HEK293 (cell line): ENCODE results near the gene PIK3CD.

Source experiments
- CTCF ChIA-PET: fragments of 350-600 bp; formaldehyde crosslinking; extraction: SDS; loops from one replicate; lab custom pipeline; 2021; ENCODE audit warnings: antibody characterized with exemption; lab: Yijun Ruan, JAX
- POLR2A ChIA-PET: fragments of 300-600 bp; formaldehyde crosslinking; extraction: SDS; loops from one replicate; lab custom pipeline; 2020; ENCODE audit warnings: antibody characterized with exemption, inconsistent platforms; lab: Yijun Ruan, JAX
- H3K27ac ChIP-seq: fragments of 200-500 bp; sonication (Bioruptor generic); 2 replicates; pipeline ENCODE4 v1.5.1; 2014; ENCODE audit warnings: low read depth, low read length, control low read depth, inconsistent platforms; ENCODE audit errors: extremely low read depth
- H3K36me3 ChIP-seq, 2 experiments: fragments of 200-500 bp in 1 of 2; sonication (Bioruptor generic) in 1 of 2; 1 replicate in 1 of 2; 2 replicates in 1 of 2; pipeline ENCODE4 v1.5.1; 2014 to 2017; ENCODE audit warnings: inconsistent platforms in 2 of 2, low read length in 2 of 2; ENCODE audit not compliant: control insufficient read depth in 2 of 2, insufficient read depth in 1 of 2
- H3K4me1 ChIP-seq: fragments of 200-500 bp; sonication (Bioruptor generic); 2 replicates; pipeline ENCODE4 v1.5.1; 2014; ENCODE audit warnings: mild to moderate bottlenecking, low read length, inconsistent platforms; ENCODE audit not compliant: control insufficient read depth, insufficient read depth
- H3K4me3 ChIP-seq: 2 replicates; pipeline ENCODE4 v1.5.1; 2011; ENCODE audit warnings: low read depth, mild to moderate bottlenecking, control low read depth, low read length, moderate library complexity
- H3K9me3 ChIP-seq: fragments of 200-500 bp; sonication (Bioruptor generic); 2 replicates; pipeline ENCODE4 v1.5.1; 2014; ENCODE audit warnings: low read depth, low read length, inconsistent platforms; ENCODE audit not compliant: control insufficient read depth, insufficient read depth
- HOXC10 ChIP-seq: sonication (generic); formaldehyde crosslinking; IDR thresholded peaks from 2 replicates; pipeline ENCODE4 v1.8.1; 2023; ENCODE audit warnings: mild to moderate bottlenecking, missing genetic modification reagents
- MEIS1 ChIP-seq: sonication (generic); formaldehyde crosslinking; IDR thresholded peaks from 2 replicates; pipeline ENCODE4 v1.8.1; 2022; ENCODE audit warnings: missing genetic modification reagents, mild to moderate bottlenecking, borderline replicate concordance
- MYNN ChIP-seq: fragments of 450-650 bp; formaldehyde crosslinking; IDR thresholded peaks from 2 replicates; pipeline ENCODE4 v1.5.1; 2016; ENCODE audit warnings: missing biosample characterization, missing genetic modification characterization, borderline replicate concordance
- OVOL3 ChIP-seq: fragments of 450-650 bp; formaldehyde crosslinking; IDR thresholded peaks from 2 replicates; pipeline ENCODE4 v1.5.1; 2016; ENCODE audit warnings: missing biosample characterization, missing genetic modification characterization
- PRDM1 ChIP-seq: fragments of 450-650 bp; formaldehyde crosslinking; IDR thresholded peaks from 2 replicates; pipeline ENCODE4; 2016; ENCODE audit warnings: missing biosample characterization, missing genetic modification characterization
- RBAK ChIP-seq: fragments of 450-650 bp; formaldehyde crosslinking; IDR thresholded peaks from 2 replicates; pipeline ENCODE4 v1.5.1; 2016; ENCODE audit warnings: missing biosample characterization, missing genetic modification characterization
- SCRT2 ChIP-seq: fragments of 450-650 bp; formaldehyde crosslinking; IDR thresholded peaks from 2 replicates; pipeline ENCODE4 v1.5.1; 2016; ENCODE audit warnings: missing biosample characterization, missing genetic modification characterization
- SETDB1 ChIP-seq: IDR thresholded peaks from one replicate; pipeline ENCODE4 v1.6.1; 2017; ENCODE audit warnings: mild to moderate bottlenecking, low read length, moderate library complexity, mixed read lengths; ENCODE audit not compliant: insufficient read length
- SP7 ChIP-seq: fragments of 450-650 bp; formaldehyde crosslinking; IDR thresholded peaks from 2 replicates; pipeline ENCODE4 v1.5.1; 2016; ENCODE audit warnings: missing biosample characterization, missing genetic modification characterization
- ZBTB11 ChIP-seq: fragments of 450-650 bp; formaldehyde crosslinking; conservative IDR thresholded peaks from 2 replicates; pipeline ENCODE4 v1.5.1; 2016; ENCODE audit warnings: low read depth, missing biosample characterization, missing genetic modification characterization
- ZFP3 ChIP-seq: fragments of 450-650 bp; formaldehyde crosslinking; IDR thresholded peaks from 2 replicates; pipeline ENCODE4 v1.5.1; 2016; ENCODE audit warnings: low read depth, missing biosample characterization, missing genetic modification characterization
- ZNF146 ChIP-seq: fragments of 450-650 bp; formaldehyde crosslinking; IDR thresholded peaks from 2 replicates; pipeline ENCODE4 v1.5.1; 2016; ENCODE audit warnings: missing biosample characterization, missing genetic modification characterization
- ZNF202 ChIP-seq: fragments of 450-650 bp; formaldehyde crosslinking; IDR thresholded peaks from 2 replicates; pipeline ENCODE4 v1.5.1; 2016; ENCODE audit warnings: missing biosample characterization, missing genetic modification characterization, borderline replicate concordance
- ZNF221 ChIP-seq: fragments of 450-650 bp; formaldehyde crosslinking; IDR thresholded peaks from 2 replicates; pipeline ENCODE4 v1.5.1; 2017; ENCODE audit warnings: missing biosample characterization, missing genetic modification characterization, borderline replicate concordance
- ZNF596 ChIP-seq: fragments of 450-650 bp; IDR thresholded peaks from 2 replicates; pipeline ENCODE4 v1.5.0; 2018; ENCODE audit warnings: missing biosample characterization, mild to moderate bottlenecking, missing genetic modification characterization, moderate library complexity
- TF ChIP-seq, protein P1 (sequence below): fragments of 450-650 bp; formaldehyde crosslinking; IDR thresholded peaks from 2 replicates; pipeline ENCODE4 v1.5.1; 2016; ENCODE audit warnings: missing biosample characterization, missing genetic modification characterization, low read depth

Gene PIK3CD

GRCh38 chr1:9653491-9654050, 2.0 kb downstream of the PIK3CD start:
- Histone ChIP-seq H3K4me1 (0 out of 2 replicates have a peak, but pooled peaks cover 2% of the 10 kb centered on the region), H3K36me3 (no peaks in the 10 kb centered on the region), H3K27ac (no peak overlapping the region), H3K4me3 (no peak overlapping the region), H3K9me3 (no peaks in the 10 kb centered on the region)
- CTCF ChIA-PET, result interaction anchor here (1.3 kb wide), 1 partner anchor 27 kb away, joined by 3 read pairs; no protein-coding TSS in a partner anchor
- POLR2A ChIA-PET, result no interaction called here
- TF ChIP-seq ZNF596 (no peak), SETDB1 (no peak), OVOL3 (tag by site-specific recombination) (no peak), MYNN (tag by site-specific recombination) (no peak), HOXC10 (CRISPR knock-in tag) (no peak), ZBTB11 (tag by site-specific recombination) (no peak), ZNF202 (no peak), SCRT2 (no peak), RBAK (tag by site-specific recombination) (no peak), ZNF146 (tag by site-specific recombination) (no peak), ZNF221 (no peak)
- TF ChIP-seq, protein P1, sequence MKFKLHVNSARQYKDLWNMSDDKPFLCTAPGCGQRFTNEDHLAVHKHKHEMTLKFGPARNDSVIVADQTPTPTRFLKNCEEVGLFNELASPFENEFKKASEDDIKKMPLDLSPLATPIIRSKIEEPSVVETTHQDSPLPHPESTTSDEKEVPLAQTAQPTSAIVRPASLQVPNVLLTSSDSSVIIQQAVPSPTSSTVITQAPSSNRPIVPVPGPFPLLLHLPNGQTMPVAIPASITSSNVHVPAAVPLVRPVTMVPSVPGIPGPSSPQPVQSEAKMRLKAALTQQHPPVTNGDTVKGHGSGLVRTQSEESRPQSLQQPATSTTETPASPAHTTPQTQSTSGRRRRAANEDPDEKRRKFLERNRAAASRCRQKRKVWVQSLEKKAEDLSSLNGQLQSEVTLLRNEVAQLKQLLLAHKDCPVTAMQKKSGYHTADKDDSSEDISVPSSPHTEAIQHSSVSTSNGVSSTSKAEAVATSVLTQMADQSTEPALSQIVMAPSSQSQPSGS (tag by site-specific recombination), result no peak

GRCh38 chr1:9654051-9654833, 2.7 kb downstream of the PIK3CD start:
- CTCF ChIA-PET, result interaction anchor here (1.0 to 1.3 kb wide), 2 partner anchors 27 to 39 kb away, joined by 3 read pairs; no protein-coding TSS in a partner anchor
- H3K36me3 ChIP-seq, result no peaks in the 10 kb centered on the region
- H3K9me3 ChIP-seq, result no peaks in the 10 kb centered on the region
- no peak overlapping the region for H3K27ac ChIP-seq
- TF ChIP-seq MEIS1 (CRISPR knock-in tag), result no peak
- no peak for TF ChIP-seq ZFP3 (tag by site-specific recombination)
- TF ChIP-seq SP7 (tag by site-specific recombination), result no peak
- 0 out of 2 replicates have a peak, but pooled peaks have one; percentile 24 for TF ChIP-seq PRDM1 (tag by site-specific recombination)
- TF ChIP-seq, all 188 proteins: peak for 1
- Histone ChIP-seq H3K4me1 (0 out of 2 replicates have a peak, but pooled peaks cover 2% of the 10 kb centered on the region), H3K4me3 (no peak overlapping the region)
- POLR2A ChIA-PET, result no interaction called here
